Measurements from ENCODE around the gene HPS4.

HPS4 gene

GRCh38 chr22:26448941-26449340 is 34.6 kb downstream of the HPS4 start:
- Histone ChIP-seq H3K9me3 (ENCODE audit: insufficient read depth, low read depth, low read length) (no peaks in the 10 kb centered on the region), H3K27me3 (ENCODE audit: insufficient read depth, low read length, poor library complexity, severe bottlenecking) (no peaks in the 10 kb centered on the region), H3K4me3 (ENCODE audit: low read length, poor library complexity, severe bottlenecking) (no peak overlapping the region), H3K4me1 (ENCODE audit: insufficient read depth, low read length, poor library complexity, severe bottlenecking) (no peaks in the 10 kb centered on the region), H3K9me2 (replicated peaks; ENCODE audit: low read depth, low read length) (no peaks in the 10 kb centered on the region), H4K20me1 (ENCODE audit: insufficient read depth, low read length, poor library complexity, severe bottlenecking) (no peaks in the 10 kb centered on the region), H2AFZ (ENCODE audit: low read length) (no peak overlapping the region), H3K36me3 (ENCODE audit: insufficient read depth, low read length) (peaks cover 45% of the 10 kb centered on the region; the same call in 1 of the 2 replicates), H3F3A (ENCODE audit: low read depth) (no peaks in the 10 kb centered on the region), H3K79me2 (ENCODE audit: insufficient read depth, low read length) (no peaks in the 10 kb centered on the region), H3K9ac (ENCODE audit: low read depth, low read length, poor library complexity, severe bottlenecking) (no peak overlapping the region), H3K4me2 (ENCODE audit: low read depth, low read length, poor library complexity, severe bottlenecking) (no peak overlapping the region)
- TF ChIP-seq, protein P1, sequence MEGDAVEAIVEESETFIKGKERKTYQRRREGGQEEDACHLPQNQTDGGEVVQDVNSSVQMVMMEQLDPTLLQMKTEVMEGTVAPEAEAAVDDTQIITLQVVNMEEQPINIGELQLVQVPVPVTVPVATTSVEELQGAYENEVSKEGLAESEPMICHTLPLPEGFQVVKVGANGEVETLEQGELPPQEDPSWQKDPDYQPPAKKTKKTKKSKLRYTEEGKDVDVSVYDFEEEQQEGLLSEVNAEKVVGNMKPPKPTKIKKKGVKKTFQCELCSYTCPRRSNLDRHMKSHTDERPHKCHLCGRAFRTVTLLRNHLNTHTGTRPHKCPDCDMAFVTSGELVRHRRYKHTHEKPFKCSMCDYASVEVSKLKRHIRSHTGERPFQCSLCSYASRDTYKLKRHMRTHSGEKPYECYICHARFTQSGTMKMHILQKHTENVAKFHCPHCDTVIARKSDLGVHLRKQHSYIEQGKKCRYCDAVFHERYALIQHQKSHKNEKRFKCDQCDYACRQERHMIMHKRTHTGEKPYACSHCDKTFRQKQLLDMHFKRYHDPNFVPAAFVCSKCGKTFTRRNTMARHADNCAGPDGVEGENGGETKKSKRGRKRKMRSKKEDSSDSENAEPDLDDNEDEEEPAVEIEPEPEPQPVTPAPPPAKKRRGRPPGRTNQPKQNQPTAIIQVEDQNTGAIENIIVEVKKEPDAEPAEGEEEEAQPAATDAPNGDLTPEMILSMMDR (conservative IDR thresholded peaks at IDR 0.05; ENCODE audit: low read length): no peak
- TF ChIP-seq EZH2phosphoT487 (IDR thresholded peaks at IDR 0.05; ENCODE audit: borderline replicate concordance): no peak

DNA sequence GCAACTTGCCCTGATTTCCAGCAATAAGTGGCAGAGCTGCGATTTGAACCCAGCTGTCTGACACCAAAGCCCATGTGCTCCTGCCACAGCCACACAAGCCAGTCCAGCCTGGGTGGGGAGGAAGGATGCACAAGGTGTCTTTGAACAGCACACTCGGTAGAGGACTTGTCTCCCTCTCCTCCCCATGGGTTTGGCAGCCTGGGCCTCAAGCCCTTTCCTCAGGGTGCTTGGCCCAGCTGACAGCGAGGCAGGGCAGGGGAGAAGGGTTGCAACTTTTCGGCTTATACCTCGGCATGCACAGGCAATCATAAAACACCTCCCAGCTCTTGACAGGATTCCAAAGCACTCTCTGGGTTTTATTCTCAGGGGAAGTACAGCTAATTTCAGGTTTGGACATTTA is 35.2 kb downstream of the HPS4 start:
- H2AFZ ChIP-seq (ENCODE audit: low read length): no peak overlapping the region
- H3K27me3 ChIP-seq (ENCODE audit: insufficient read depth, low read length, poor library complexity, severe bottlenecking): no peaks in the 10 kb centered on the region
- H4K20me1 ChIP-seq (ENCODE audit: insufficient read depth, low read length, poor library complexity, severe bottlenecking): no peaks in the 10 kb centered on the region
- no peaks in the 10 kb centered on the region for H3F3A ChIP-seq (ENCODE audit: low read depth)
- no peak overlapping the region for H3K4me3 ChIP-seq (ENCODE audit: low read length, poor library complexity, severe bottlenecking)
- no peak overlapping the region for H3K9ac ChIP-seq (ENCODE audit: low read depth, low read length, poor library complexity, severe bottlenecking)
- H3K79me2 ChIP-seq (ENCODE audit: insufficient read depth, low read length): no peaks in the 10 kb centered on the region
- TF ChIP-seq, protein P1 (conservative IDR thresholded peaks at IDR 0.05; ENCODE audit: low read length): no peak
- no peak for TF ChIP-seq EZH2phosphoT487 (IDR thresholded peaks at IDR 0.05; ENCODE audit: borderline replicate concordance)
- H3K9me3 ChIP-seq (ENCODE audit: insufficient read depth, low read depth, low read length): no peaks in the 10 kb centered on the region
- no peaks in the 10 kb centered on the region for H3K4me1 ChIP-seq (ENCODE audit: insufficient read depth, low read length, poor library complexity, severe bottlenecking)
- no peak overlapping the region for H3K4me2 ChIP-seq (ENCODE audit: low read depth, low read length, poor library complexity, severe bottlenecking)
- H3K9me2 ChIP-seq (replicated peaks; ENCODE audit: low read depth, low read length): no peaks in the 10 kb centered on the region
- peaks cover 38% of the 10 kb centered on the region; the same call in 1 of the 2 replicates for H3K36me3 ChIP-seq (ENCODE audit: insufficient read depth, low read length)

DNA sequence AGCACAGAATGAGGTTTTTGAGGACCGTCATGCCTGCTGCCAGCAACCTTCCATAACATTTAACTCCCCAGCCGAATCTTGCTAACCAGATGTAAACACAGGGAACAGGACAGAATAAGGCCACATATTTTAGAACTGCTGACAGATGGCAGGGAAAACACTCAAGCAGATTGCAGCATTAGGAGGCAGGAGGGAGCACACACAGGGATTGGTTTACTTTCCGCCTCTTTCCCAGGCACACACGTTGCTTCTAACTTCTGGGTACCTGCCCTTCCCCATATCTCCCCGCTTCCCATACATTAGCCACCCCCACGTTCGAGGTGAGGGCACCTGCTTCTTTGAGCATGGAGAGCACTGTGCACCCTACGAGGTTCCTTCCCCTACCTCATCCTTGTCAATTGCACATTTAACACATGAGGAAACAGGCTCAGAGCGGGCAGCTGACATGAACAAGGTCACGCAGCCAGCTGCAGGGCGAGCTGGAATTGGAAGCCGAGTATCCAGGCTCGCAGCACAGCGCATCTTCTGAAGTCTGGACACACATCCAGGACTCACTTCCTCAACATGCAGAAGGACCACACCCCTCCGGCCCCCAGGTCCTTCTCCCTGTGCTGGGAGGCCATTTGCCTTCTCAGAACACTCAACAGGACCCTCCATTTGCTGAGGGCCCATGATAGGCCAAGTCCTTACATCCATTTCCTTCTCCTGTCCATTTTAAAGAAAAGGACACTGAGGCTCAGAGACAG is 35.8 kb downstream of the HPS4 start:
- Histone ChIP-seq H4K20me1 (ENCODE audit: insufficient read depth, low read length, poor library complexity, severe bottlenecking) (no peaks in the 10 kb centered on the region), H3K9me3 (ENCODE audit: insufficient read depth, low read depth, low read length) (no peaks in the 10 kb centered on the region), H3F3A (ENCODE audit: low read depth) (no peaks in the 10 kb centered on the region), H2AFZ (ENCODE audit: low read length) (no peak overlapping the region), H3K9me2 (replicated peaks; ENCODE audit: low read depth, low read length) (no peaks in the 10 kb centered on the region), H3K36me3 (ENCODE audit: insufficient read depth, low read length) (peaks cover 33% of the 10 kb centered on the region; the same call in 1 of the 2 replicates), H3K79me2 (ENCODE audit: insufficient read depth, low read length) (no peaks in the 10 kb centered on the region), H3K4me1 (ENCODE audit: insufficient read depth, low read length, poor library complexity, severe bottlenecking) (no peaks in the 10 kb centered on the region), H3K4me2 (ENCODE audit: low read depth, low read length, poor library complexity, severe bottlenecking) (no peak overlapping the region), H3K9ac (ENCODE audit: low read depth, low read length, poor library complexity, severe bottlenecking) (no peak overlapping the region), H3K27me3 (ENCODE audit: insufficient read depth, low read length, poor library complexity, severe bottlenecking) (no peaks in the 10 kb centered on the region), H3K4me3 (ENCODE audit: low read length, poor library complexity, severe bottlenecking) (no peak overlapping the region)
- no peak for TF ChIP-seq EZH2phosphoT487 (IDR thresholded peaks at IDR 0.05; ENCODE audit: borderline replicate concordance)
- TF ChIP-seq, protein P1 (conservative IDR thresholded peaks at IDR 0.05; ENCODE audit: low read length): no peak
